ENCODE measurements around the gene SAYSD1. TPM values are rescaled to one million over a fixed set of nuclear protein-coding genes. Genes with fewer than 3 reads are reported as not detected.

The SAYSD1 gene
- total RNA-seq, 4 donors from 2014 or later, result 2.2 to 30.7 (median 21.1) TPM

- WGBS, 2 donors (ENCODE audit: low coverage in 1 of 2), result 79% methylated on average over 5 of the region's 5 CpGs; no CpG with 5 or more reads in 1 of the 2 donors
- intact Hi-C loops (cut with DNase I; ENCODE audit: low total_unique reads) (no loop called here), in situ Hi-C loops (cut with MboI; ENCODE audit: low pct_ligation_motif_present in 1 of 4, low pct_unique_long_range_greater_than_20kb in 1 of 4, low sequenced_read_pairs in 3 of 4) (no loop called here)
- H3K4me1 ChIP-seq, result no peaks in the 10 kb centered on the region
- H3K27me3 ChIP-seq, result no peaks in the 10 kb centered on the region
- no peak overlapping the region for H3K27ac ChIP-seq
- no peak overlapping the region for H3K4me3 ChIP-seq
- no peaks in the 10 kb centered on the region for H3K36me3 ChIP-seq
- H3K9me3 ChIP-seq, result no peaks in the 10 kb centered on the region
- TF ChIP-seq EP300 (IDR thresholded peaks at IDR 0.05; ENCODE audit: low read depth), result no peak
- TF ChIP-seq CTCF (IDR thresholded peaks at IDR 0.05), result no peak
- no peak for TF ChIP-seq POLR2A (IDR thresholded peaks at IDR 0.05)
- no peak for TF ChIP-seq POLR2AphosphoS5 (IDR thresholded peaks at IDR 0.05)
- DNase-seq, result no peak
Measured at GRCh38 chr6:39080246-39080875, 34.6 kb downstream of the SAYSD1 start.

GRCh38 chr6:39079197-39080125, 35.5 kb downstream of the SAYSD1 start:
- Histone ChIP-seq H3K9me3 (no peaks in the 10 kb centered on the region), H3K4me1 (no peaks in the 10 kb centered on the region), H3K27ac (no peak overlapping the region), H3K36me3 (no peaks in the 10 kb centered on the region), H3K27me3 (no peaks in the 10 kb centered on the region), H3K4me3 (no peak overlapping the region)
- WGBS, 2 donors (ENCODE audit: low coverage in 1 of 2), result 78 to 100% methylated on average over 1 to 8 of the region's 8 CpGs
- intact Hi-C loops (cut with DNase I; ENCODE audit: low total_unique reads) (no loop called here), in situ Hi-C loops (cut with MboI; ENCODE audit: low pct_ligation_motif_present in 1 of 4, low pct_unique_long_range_greater_than_20kb in 1 of 4, low sequenced_read_pairs in 3 of 4) (no loop called here)
- TF ChIP-seq CTCF (IDR thresholded peaks at IDR 0.05) (no peak), POLR2AphosphoS5 (IDR thresholded peaks at IDR 0.05) (no peak), POLR2A (IDR thresholded peaks at IDR 0.05) (no peak), EP300 (IDR thresholded peaks at IDR 0.05; ENCODE audit: low read depth) (no peak)
- no peak for DNase-seq

- in situ Hi-C loops (cut with MboI; ENCODE audit: low pct_ligation_motif_present in 1 of 4, low pct_unique_long_range_greater_than_20kb in 1 of 4, low sequenced_read_pairs in 3 of 4), result no loop called here
- Histone ChIP-seq H3K4me3 (no peak overlapping the region), H3K27me3 (no peaks in the 10 kb centered on the region), H3K4me1 (no peaks in the 10 kb centered on the region), H3K27ac (no peak overlapping the region), H3K9me3 (no peaks in the 10 kb centered on the region), H3K36me3 (no peaks in the 10 kb centered on the region)
- intact Hi-C loops (cut with DNase I; ENCODE audit: low total_unique reads), result no loop called here
- no peak for TF ChIP-seq POLR2AphosphoS5 (IDR thresholded peaks at IDR 0.05)
- no peak for TF ChIP-seq POLR2A (IDR thresholded peaks at IDR 0.05)
- no peak for TF ChIP-seq CTCF (IDR thresholded peaks at IDR 0.05)
- TF ChIP-seq EP300 (IDR thresholded peaks at IDR 0.05; ENCODE audit: low read depth), result no peak
- WGBS, 2 donors (ENCODE audit: low coverage in 1 of 2), result 71 to 100% methylated on average over 1 to 3 of the region's 3 CpGs
- DNase-seq, result no peak
Measured at GRCh38 chr6:39078695-39079094, 36.3 kb downstream of the SAYSD1 start.

- in situ Hi-C loops (cut with MboI; ENCODE audit: low pct_ligation_motif_present in 1 of 4, low pct_unique_long_range_greater_than_20kb in 1 of 4, low sequenced_read_pairs in 3 of 4), result no loop called here
- H3K4me3 ChIP-seq, result no peak overlapping the region
- WGBS, 2 donors (ENCODE audit: low coverage in 1 of 2), result 76 to 82% methylated on average over 5 to 11 of the region's 11 CpGs
Measured at GRCh38 chr6:39077882-39078594, 36.9 kb downstream of the SAYSD1 start.

More at GRCh38 chr6:39077882-39078594, 36.9 kb downstream of the SAYSD1 start:
- Histone ChIP-seq H3K4me1 (no peaks in the 10 kb centered on the region), H3K27me3 (no peaks in the 10 kb centered on the region), H3K36me3 (no peaks in the 10 kb centered on the region), H3K9me3 (no peaks in the 10 kb centered on the region), H3K27ac (no peak overlapping the region)
- TF ChIP-seq POLR2AphosphoS5 (IDR thresholded peaks at IDR 0.05) (no peak), POLR2A (IDR thresholded peaks at IDR 0.05) (no peak), EP300 (IDR thresholded peaks at IDR 0.05; ENCODE audit: low read depth) (no peak), CTCF (IDR thresholded peaks at IDR 0.05) (no peak)
- intact Hi-C loops (cut with DNase I; ENCODE audit: low total_unique reads), result no loop called here
- DNase-seq, result no peak
